Endodermal cell (in vitro differentiated cells): ENCODE results near the gene NR2C1. TPM values are rescaled to one million over a fixed set of nuclear protein-coding genes. Genes with fewer than 3 reads are reported as not detected.
"Not testable (repeated sequence)": the region's sequence is repeated elsewhere in the genome, so short reads cannot be mapped to it uniquely, and the experiment has no call there.

Source experiments
- DNase-seq: peaks from one replicate; pipeline ENCODE4 v3.0.0-alpha.2; 2017
- H3K27ac ChIP-seq: 2 replicates; pipeline ENCODE4 v1.5.1; 2013; ENCODE audit warnings: mild to moderate bottlenecking, low read depth, low read length, moderate library complexity
- H3K27me3 ChIP-seq: 2 replicates; pipeline ENCODE4 v1.6.1; 2013; ENCODE audit warnings: mild to moderate bottlenecking, low read length, moderate library complexity; ENCODE audit not compliant: insufficient read depth, control insufficient read depth, poor library complexity, severe bottlenecking
- H3K36me3 ChIP-seq: 2 replicates; pipeline ENCODE4 v1.7.0; 2013; ENCODE audit warnings: mild to moderate bottlenecking, low read length, moderate library complexity; ENCODE audit not compliant: control insufficient read depth, insufficient read depth
- H3K4me1 ChIP-seq: one replicate; pipeline ENCODE4 v1.7.0; 2013; ENCODE audit warnings: low read length; ENCODE audit not compliant: control insufficient read depth, insufficient read depth
- H3K4me3 ChIP-seq: 2 replicates; pipeline ENCODE4 v1.5.1; 2013; ENCODE audit warnings: mild to moderate bottlenecking, low read length, moderate library complexity
- H3K9ac ChIP-seq: 2 replicates; pipeline ENCODE4 v1.6.1; 2013; ENCODE audit warnings: mild to moderate bottlenecking, low read length, moderate library complexity; ENCODE audit not compliant: poor library complexity, severe bottlenecking; ENCODE audit errors: extremely low read depth
- H3K9me3 ChIP-seq: 2 replicates; pipeline ENCODE4 v1.6.1; 2013; ENCODE audit warnings: mild to moderate bottlenecking, low read length, moderate library complexity; ENCODE audit not compliant: control insufficient read depth
- H3K27ac Mint-ChIP-seq: 2 replicates; pipeline ENCODE4 v1.8.0; 2020; ENCODE audit warnings: mixed read lengths
- H3K27me3 Mint-ChIP-seq: 2 replicates; pipeline ENCODE4 v1.8.0; 2021; ENCODE audit warnings: mild to moderate bottlenecking, mixed read lengths; ENCODE audit not compliant: insufficient read depth
- H3K36me3 Mint-ChIP-seq: 2 replicates; pipeline ENCODE4 v1.8.0; 2020; ENCODE audit warnings: low read depth, mixed read lengths
- H3K4me1 Mint-ChIP-seq: 2 replicates; pipeline ENCODE4 v1.8.0; 2020; ENCODE audit warnings: mixed read lengths
- H3K4me3 Mint-ChIP-seq: 2 replicates; pipeline ENCODE4 v1.8.0; 2020; ENCODE audit warnings: mild to moderate bottlenecking, moderate library complexity, mixed read lengths
- H3K9me3 Mint-ChIP-seq: 2 replicates; pipeline ENCODE4 v1.8.0; 2020; ENCODE audit warnings: mild to moderate bottlenecking, mixed read lengths
- WGBS, 2 experiments: methylation state at CpG; one replicate each; pipeline versions ENCODE4 v1.1.5 to v1.1.7; 2013; ENCODE audit warnings: missing lambda C conversion rate in 2 of 2, mixed read lengths in 1 of 2; ENCODE audit not compliant: insufficient coverage in 1 of 2, insufficient read length in 1 of 2; 5-methylcytosine and 5-hydroxymethylcytosine counted together
- total RNA-seq, 2 donors: library from RNA; stranded (reverse); fragmentation: NEBNext Ultra II Directional in 1 of 2; extraction: Animal tissue kit (Norgen Biotek cat#: 25700) in 1 of 2; gene quantifications; 2 replicates in 1 of 2; 3 replicates in 1 of 2; pipeline ENCODE4 v1.2.1, GENCODE V29; 2021
- TF ChIP-seq, protein P1 (sequence below): fragments of 200-600 bp; sonication (generic); conservative IDR thresholded peaks from 2 replicates; pipeline ENCODE4 v1.5.0; 2021; ENCODE audit warnings: antibody characterized with exemption, mild to moderate bottlenecking

The NR2C1 gene
- total RNA-seq, 2 donors from 2014 or later: 66.9 to 82.0 TPM

DNA sequence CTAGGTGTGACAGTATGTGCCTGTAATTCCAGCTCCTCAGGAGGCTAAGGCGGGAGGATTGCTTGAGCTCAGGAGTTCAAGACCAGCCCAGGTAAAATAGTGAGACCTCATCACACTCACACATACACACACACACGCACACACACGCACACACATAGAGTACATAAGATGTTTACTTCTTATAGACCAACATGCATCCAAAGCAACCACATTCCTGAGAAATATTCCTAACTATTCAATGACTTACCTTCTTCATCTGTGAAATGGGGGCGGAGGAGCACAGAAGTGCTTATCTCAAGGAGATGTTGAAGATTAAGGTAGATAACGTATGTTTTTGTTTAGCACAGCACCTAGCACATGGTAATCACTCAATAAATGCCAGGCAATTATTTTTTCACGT lies 76.4 kb downstream of the NR2C1 start:
- H3K9me3 Mint-ChIP-seq: no peaks in the 10 kb centered on the region

GRCh38 chr12:94994312-94994711 lies 79.1 kb downstream of the NR2C1 start:
- WGBS, 2 experiments: 93 to 96% methylated on average over 2 of the region's 2 CpGs

More for the DNA sequence above, 76.4 kb downstream of the NR2C1 start:
- Histone ChIP-seq H3K27me3 (no peaks in the 10 kb centered on the region), H3K4me1 (no peaks in the 10 kb centered on the region), H3K9ac (no peak overlapping the region), H3K27ac (no peak overlapping the region), H3K36me3 (peaks cover 38% of the 10 kb centered on the region), H3K9me3 (no peaks in the 10 kb centered on the region), H3K4me3 (no peak overlapping the region)
- 94 to 96% methylated on average over 2 to 6 of the region's 6 CpGs for WGBS, 2 experiments
- TF ChIP-seq, protein P1, sequence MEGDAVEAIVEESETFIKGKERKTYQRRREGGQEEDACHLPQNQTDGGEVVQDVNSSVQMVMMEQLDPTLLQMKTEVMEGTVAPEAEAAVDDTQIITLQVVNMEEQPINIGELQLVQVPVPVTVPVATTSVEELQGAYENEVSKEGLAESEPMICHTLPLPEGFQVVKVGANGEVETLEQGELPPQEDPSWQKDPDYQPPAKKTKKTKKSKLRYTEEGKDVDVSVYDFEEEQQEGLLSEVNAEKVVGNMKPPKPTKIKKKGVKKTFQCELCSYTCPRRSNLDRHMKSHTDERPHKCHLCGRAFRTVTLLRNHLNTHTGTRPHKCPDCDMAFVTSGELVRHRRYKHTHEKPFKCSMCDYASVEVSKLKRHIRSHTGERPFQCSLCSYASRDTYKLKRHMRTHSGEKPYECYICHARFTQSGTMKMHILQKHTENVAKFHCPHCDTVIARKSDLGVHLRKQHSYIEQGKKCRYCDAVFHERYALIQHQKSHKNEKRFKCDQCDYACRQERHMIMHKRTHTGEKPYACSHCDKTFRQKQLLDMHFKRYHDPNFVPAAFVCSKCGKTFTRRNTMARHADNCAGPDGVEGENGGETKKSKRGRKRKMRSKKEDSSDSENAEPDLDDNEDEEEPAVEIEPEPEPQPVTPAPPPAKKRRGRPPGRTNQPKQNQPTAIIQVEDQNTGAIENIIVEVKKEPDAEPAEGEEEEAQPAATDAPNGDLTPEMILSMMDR: no peak
- Mint-ChIP-seq H3K27me3 (no peaks in the 10 kb centered on the region), H3K36me3 (peaks cover 41% of the 10 kb centered on the region), H3K4me1 (peaks cover 13% of the 10 kb centered on the region), H3K27ac (no peak overlapping the region), H3K4me3 (no peak overlapping the region)
- no peak for DNase-seq

DNA sequence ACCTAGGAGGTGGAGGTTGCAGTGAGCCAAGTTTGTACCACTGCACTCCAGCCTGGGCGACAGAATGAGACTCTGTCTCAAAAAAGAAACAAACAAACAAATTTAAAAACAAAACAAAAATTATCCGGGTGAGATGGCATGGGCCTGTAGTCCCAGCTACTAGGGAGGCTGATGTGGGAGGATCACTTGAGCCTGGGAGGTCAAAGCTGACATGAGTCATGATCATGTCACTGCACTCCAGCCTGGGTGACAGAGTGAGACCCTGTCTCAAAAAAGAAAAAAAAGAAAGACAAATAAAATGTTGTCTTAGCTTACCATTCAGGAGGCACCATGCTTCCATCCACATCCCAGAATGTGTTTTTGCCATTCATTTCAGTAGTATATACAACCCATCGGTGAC lies 79.6 kb downstream of the NR2C1 start:
- H3K27ac Mint-ChIP-seq, H3K4me3 Mint-ChIP-seq, H3K4me1 ChIP-seq, H3K9me3 Mint-ChIP-seq, H3K9me3 ChIP-seq, H3K27me3 ChIP-seq, DNase-seq, H3K27me3 Mint-ChIP-seq, H3K27ac ChIP-seq, H3K4me1 Mint-ChIP-seq, H3K9ac ChIP-seq, H3K4me3 ChIP-seq: not testable (repeated sequence)
- WGBS, 2 experiments: 50% methylated on average over 2 of the region's 3 CpGs
- peaks cover 19% of the 10 kb centered on the region for H3K36me3 ChIP-seq
- H3K36me3 Mint-ChIP-seq: peaks cover 29% of the 10 kb centered on the region

More at GRCh38 chr12:94994312-94994711, 79.1 kb downstream of the NR2C1 start:
- no peak overlapping the region for H3K4me3 ChIP-seq
- no peak overlapping the region for H3K27ac ChIP-seq
- H3K9ac ChIP-seq: no peak overlapping the region
- no peaks in the 10 kb centered on the region for H3K4me1 ChIP-seq
- DNase-seq: no peak
- H3K4me1 Mint-ChIP-seq: peaks cover 8% of the 10 kb centered on the region
- peaks cover 19% of the 10 kb centered on the region for H3K36me3 ChIP-seq
- no peaks in the 10 kb centered on the region for H3K27me3 Mint-ChIP-seq
- no peaks in the 10 kb centered on the region for H3K9me3 Mint-ChIP-seq
- peaks cover 29% of the 10 kb centered on the region for H3K36me3 Mint-ChIP-seq
- H3K27me3 ChIP-seq: no peaks in the 10 kb centered on the region
- H3K27ac Mint-ChIP-seq: no peak overlapping the region
- TF ChIP-seq, protein P1: no peak
- no peaks in the 10 kb centered on the region for H3K9me3 ChIP-seq
- no peak overlapping the region for H3K4me3 Mint-ChIP-seq

DNA sequence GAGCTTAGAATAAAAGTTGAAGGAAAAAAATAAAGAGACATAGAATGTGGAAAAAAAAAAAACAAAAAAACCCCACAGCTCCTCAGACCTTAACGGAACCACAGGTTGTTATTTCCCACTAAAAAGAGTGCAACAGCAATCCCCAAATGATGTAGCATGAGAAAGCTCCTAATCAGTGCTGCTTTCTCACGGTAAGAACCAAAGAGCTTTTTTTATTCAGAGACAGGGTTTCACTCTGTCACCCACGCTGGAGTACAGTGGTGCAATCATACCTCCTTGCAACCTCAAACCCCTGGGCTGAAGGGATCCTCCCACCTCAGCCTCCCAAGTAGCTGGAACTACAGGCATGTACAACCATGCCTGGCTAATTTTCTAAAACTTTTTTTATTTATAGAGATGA lies 83.2 kb downstream of the NR2C1 start:
- 90 to 94% methylated on average over 3 of the region's 3 CpGs for WGBS, 2 experiments
- H3K27ac Mint-ChIP-seq: no peak overlapping the region
- H3K4me3 Mint-ChIP-seq: no peak overlapping the region
- Histone ChIP-seq H3K9ac (no peak overlapping the region), H3K27ac (no peak overlapping the region), H3K36me3 (peaks cover 16% of the 10 kb centered on the region), H3K27me3 (no peaks in the 10 kb centered on the region), H3K4me3 (no peak overlapping the region), H3K4me1 (no peaks in the 10 kb centered on the region), H3K9me3 (no peaks in the 10 kb centered on the region)
- DNase-seq: no peak
- TF ChIP-seq, protein P1: no peak
- peaks cover 5% of the 10 kb centered on the region for H3K4me1 Mint-ChIP-seq
- H3K9me3 Mint-ChIP-seq: no peaks in the 10 kb centered on the region
- no peaks in the 10 kb centered on the region for H3K27me3 Mint-ChIP-seq
- H3K36me3 Mint-ChIP-seq: peaks cover 30% of the 10 kb centered on the region
